HG03039 (cell line): ENCODE measurements around the gene NLN.
"Not testable (repeated sequence)": the region's sequence is repeated elsewhere in the genome, so short reads cannot be mapped to it uniquely, and the experiment has no call there.

Experiments used
- ATAC-seq: cut with Tn5 transposase; IDR thresholded peaks from one replicate; pipeline ENCODE4 v1.9.1; 2021; ENCODE audit warnings: mild to moderate bottlenecking, moderate library complexity; ENCODE audit not compliant: unreplicated experiment

NLN gene

GRCh38 chr5:65730910-65731309 is 8.9 kb downstream of the NLN start:
- ATAC-seq: no peak

- not testable (repeated sequence) for ATAC-seq
Observed at GRCh38 chr5:65732046-65732445, 10.0 kb downstream of the NLN start.

DNA sequence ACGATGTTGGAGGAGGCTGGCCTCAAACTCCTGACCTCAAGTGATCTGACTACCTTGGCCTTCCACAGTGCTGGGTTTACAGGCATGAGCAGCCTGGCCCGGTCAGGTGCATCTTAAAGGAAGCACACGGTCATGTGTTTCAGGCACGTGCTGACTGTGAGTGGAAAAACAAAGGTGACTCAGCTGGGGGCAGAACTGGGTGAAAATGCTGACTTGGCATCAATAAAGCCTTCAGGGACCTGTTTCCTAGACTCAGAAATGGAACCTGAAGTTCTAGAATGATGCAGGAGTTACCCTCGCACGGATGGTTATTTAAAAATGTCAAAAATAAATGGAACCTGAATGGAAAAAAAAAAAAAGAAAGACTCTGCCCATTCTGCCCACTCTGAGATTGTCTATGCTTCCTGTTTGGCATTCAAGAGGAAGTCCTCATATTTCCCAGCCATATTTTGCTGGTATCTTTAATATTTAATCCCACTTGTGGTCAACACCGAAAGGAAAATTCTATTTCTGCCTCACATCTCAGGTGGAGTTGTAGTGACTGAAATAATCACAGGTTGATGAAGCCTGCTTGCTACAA is 12.3 kb downstream of the NLN start:
- not testable (repeated sequence) for ATAC-seq

GRCh38 chr5:65734921-65735320 is 12.9 kb downstream of the NLN start:
- ATAC-seq: no peak

DNA sequence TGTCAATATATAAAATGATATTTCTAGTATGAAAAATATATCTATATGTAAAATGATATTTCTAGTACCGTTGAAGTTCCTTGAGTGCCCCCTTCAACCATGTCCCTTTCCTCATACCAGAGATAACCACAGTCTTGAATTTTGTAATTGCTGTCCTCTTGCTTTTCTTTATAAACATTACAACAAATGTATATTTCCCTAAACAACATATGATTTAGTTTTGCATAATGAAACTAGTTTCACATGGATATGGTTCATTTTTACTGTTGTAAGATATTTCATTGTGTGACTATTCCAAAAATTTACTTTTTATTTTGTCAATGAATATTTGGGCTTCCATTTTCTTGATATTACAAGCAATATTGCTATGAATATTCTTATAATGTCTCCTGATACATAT is 14.0 kb downstream of the NLN start:
- ATAC-seq: no peak

DNA sequence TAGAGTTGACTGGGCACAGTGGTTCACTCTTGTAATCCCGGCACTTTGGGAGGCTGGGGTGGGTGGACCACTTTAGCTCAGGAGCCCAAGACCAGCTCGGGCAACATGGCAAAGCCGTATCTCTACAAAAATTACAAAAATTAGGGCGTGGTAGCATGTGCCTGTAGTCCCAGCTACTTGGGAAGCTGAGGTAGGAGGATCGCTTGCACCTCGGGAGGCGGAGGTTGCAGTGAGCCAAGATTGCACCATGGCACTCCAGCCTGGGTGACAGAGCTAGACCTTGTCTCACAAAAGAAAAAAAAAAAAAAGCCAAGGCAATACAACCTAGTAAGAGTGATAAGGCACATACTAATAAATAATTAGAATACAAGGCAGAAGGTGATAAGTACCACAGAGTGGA is 15.8 kb downstream of the NLN start:
- ATAC-seq: no peak

DNA sequence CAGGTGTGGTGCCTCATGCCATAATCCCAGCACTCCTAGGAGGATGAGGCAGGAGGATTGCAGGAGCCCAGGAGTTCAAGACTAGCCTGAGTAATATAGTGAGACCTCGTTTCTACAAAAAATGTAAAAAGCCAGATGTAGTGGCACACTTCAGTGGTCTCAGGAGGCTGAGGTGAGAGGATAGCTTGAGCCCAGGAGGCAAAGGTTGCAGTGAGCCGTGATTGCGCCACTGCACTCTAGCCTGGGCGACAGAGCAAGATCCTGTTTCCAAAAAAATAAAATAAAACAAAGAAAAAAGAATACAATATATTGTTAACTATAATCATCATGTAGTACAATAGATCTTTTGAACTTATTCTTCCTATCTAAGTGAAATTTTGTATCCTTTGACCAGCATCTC is 16.3 kb downstream of the NLN start:
- no peak for ATAC-seq

- ATAC-seq: no peak
Observed at GRCh38 chr5:65739162-65739561, 17.2 kb downstream of the NLN start.

DNA sequence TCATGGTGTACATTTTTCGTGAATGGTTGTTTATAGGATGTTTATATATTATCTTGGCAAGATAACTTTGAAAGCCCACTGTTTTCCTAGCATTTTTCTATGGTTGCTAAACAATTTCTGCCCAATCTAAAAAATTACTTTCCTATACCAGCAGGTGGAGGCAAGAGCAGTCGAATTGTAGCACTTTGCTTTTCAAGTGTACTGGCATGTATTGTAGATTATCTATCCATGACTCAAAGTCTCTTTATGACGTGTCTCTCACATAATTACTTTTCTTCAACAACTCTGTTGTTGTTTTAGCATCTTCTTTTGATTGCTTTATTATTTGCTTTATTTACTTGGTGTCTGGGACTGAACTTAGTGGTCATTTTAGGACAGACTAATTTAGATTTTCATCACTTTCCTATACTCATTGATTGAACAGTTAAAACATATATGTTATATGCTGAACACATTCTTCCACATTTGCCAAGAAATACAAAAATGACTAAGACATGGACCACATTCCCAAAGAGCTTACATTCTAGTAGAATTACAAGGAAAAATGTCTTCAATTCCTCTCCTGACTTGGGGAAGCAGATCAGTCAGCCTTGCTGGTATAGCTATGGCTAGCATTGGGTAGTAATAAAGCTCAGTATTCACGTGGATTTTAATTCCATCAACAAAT is 20.7 kb downstream of the NLN start:
- ATAC-seq: peak; percentile 76

DNA sequence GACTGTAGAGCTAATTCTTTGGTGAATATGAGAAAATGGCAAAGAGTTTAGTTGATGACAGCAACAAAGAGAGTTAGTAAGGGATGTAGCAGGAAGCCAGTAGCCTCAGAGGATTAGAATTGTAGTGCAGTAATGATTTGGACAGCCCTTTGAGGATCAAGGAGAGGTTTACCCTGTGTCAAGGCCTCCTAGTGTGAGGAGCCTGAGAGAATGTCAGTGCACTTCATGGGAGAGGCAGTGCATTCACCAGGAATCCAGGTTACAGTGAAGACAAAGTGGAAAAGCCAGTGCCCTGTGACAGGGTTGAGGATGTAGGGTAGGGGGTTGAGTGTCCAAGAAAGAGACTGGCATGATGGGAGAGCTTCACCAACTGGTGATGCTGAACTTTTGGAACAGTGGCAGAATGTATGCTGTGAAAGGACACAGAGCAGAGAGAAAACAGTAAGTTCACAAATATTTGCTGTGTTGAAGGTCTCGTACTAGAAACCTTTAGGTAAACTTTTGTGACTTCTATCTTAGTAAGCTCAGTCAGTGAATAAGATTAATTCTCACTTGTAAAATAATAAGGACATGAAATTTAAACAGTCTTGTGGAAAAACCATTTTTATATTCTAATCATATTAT is 27.3 kb downstream of the NLN start:
- no peak for ATAC-seq

- ATAC-seq: no peak
Observed at GRCh38 chr5:65749956-65750355, 28.0 kb downstream of the NLN start.

- no peak for ATAC-seq
Observed at GRCh38 chr5:65750938-65751337, 28.9 kb downstream of the NLN start.

GRCh38 chr5:65753189-65753588 is 31.2 kb downstream of the NLN start:
- ATAC-seq: no peak

GRCh38 chr5:65758546-65759144 is 36.6 kb downstream of the NLN start:
- ATAC-seq: no peak

DNA sequence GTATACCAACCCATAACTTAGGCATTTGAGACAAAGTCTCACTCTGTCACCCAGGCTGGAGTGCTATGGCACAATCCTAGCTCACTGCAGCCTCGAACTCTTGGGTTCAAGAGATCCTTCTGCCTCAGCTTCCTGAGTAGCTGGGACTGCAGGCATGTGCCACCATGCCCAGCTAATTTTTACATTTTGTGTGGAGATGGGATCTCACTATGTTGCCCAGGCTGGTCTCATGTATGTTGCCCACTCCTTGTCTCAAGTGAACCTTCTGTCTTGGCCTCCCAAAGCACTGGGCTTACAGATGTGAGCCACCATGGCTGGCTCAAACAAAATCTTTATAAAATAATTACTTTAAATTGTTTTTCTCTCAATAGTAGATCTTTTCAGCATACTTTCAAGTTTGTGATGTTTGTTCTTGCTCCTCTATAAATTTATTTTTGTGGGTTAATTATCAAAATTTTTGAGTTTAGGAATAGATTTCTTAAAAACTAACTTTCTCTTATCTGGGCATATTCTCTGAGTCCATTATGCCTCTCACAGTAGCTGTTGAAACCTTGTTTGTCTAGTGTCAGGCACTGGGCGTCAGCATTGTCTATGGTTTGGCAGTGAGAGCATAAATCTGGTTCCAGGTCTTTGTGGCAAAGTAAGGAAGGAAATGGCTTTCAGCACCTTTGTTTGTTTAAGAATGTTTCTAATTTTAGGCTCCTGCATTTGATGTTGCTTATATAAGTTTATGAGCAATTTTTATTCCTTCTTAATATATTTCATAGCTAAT is 38.7 kb downstream of the NLN start:
- ATAC-seq: no peak

GRCh38 chr5:65762234-65762633 is 40.2 kb downstream of the NLN start:
- ATAC-seq: no peak

- ATAC-seq: no peak
Observed at GRCh38 chr5:65765582-65765981, 43.6 kb downstream of the NLN start.

GRCh38 chr5:65766175-65766574 is 44.2 kb downstream of the NLN start:
- ATAC-seq: no peak

DNA sequence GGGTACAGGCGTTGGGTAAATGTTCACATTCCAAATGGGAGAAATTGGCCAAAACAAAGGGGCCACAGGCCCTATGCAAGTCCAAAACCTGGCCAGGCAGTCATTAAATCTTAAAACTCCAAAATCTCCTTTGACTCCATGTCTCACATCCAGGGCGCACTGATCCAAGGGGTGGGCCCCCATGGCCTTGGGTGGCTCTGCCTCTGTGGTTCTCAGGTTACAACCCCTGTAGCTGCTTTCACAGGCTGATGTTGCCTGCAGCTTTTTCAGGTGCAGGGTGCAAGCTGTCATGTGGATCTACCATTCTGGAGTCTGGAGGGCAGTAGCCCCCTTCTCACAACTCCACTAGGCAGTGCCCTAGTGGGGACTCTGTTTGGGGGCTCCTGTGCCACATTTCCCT is 44.8 kb downstream of the NLN start:
- ATAC-seq: no peak

DNA sequence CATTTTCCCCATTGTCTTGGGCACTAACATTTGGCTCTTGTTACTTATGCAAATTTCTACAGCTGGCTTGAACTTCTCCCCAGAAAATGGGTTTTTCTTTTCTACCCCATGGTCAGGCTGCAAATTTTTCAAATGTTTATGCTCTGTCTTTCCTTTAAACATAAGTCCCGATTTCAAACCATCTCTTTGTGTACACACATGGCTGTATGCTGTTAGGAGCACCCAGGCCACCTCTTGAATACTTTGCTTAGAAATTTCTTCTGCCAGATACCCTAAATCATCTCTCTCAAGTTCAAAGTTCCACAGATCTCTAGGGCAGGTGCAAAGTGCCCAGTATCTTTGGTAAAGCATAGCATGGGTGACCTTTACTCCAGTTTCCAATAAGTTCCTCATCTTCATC is 45.6 kb downstream of the NLN start:
- no peak for ATAC-seq

DNA sequence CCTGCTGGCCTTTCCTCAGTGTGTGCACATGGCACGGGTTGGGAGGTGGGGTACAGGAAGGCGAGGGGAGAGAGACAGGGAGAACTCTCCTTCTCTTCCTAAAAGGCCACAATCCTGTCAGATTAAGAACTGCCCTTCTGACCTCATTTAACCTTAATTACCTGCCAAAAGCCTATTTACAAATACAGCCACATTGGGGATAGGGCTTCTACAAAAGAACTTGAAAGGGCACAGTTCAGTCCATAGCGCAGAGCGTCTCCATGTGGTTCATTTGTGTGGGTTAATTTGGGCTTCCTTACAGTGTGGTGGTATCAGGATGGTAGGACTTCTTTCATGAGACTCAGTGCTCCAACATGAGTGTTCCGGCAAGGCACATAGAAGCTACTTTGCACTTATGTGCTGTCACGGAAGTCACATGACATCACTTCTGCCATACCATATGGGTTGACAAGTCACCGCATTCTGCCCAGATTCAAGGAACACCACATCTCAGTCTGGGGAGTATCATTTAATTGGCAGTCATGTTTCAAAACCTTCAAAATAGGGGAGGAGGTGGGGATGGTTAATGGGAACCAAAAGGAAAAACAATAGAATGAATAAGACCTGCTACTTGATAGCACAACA is 46.8 kb downstream of the NLN start:
- ATAC-seq: no peak
